Umbilical cord (tissue), 2 donors: ENCODE measurements around the gene ARHGAP42. TPM values are rescaled to one million over a fixed set of nuclear protein-coding genes. Genes with fewer than 3 reads are reported as not detected.

Experiments
- DNase-seq: peaks from one replicate; pipeline ENCODE4 v3.0.0-alpha.2; 2015; ENCODE audit warnings: low spot score
- total RNA-seq: library from RNA; depleted of rRNA; stranded (reverse); fragments of >200 nt; gene quantifications from one replicate; pipeline ENCODE4 v1.2.3, GENCODE V29; 2014; ENCODE audit warnings: low replicate concordance; ENCODE audit not compliant: insufficient read depth

Gene ARHGAP42
- total RNA-seq, 1 donor from 2014 or later: 18.5 TPM

DNA sequence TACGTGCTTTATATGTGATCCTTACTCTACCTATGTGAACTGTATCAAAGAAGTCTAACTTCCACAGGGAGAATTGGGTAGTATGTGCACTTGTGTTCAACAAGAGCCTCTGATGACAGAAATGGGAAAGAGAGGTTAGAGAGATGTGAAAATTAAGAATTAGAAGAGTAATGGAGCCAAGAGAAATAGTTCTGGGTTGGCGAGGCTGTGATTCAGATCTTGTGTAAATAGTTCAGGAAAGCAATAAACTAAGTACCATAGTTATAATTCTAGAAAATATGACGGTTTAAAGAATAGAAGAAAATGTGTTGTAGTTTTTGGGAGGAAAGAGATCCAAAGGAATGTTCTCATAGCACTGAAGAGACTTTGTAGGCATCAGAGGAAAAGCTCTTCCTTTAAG is 112.4 kb downstream of the ARHGAP42 start:
- DNase-seq: no peak

DNA sequence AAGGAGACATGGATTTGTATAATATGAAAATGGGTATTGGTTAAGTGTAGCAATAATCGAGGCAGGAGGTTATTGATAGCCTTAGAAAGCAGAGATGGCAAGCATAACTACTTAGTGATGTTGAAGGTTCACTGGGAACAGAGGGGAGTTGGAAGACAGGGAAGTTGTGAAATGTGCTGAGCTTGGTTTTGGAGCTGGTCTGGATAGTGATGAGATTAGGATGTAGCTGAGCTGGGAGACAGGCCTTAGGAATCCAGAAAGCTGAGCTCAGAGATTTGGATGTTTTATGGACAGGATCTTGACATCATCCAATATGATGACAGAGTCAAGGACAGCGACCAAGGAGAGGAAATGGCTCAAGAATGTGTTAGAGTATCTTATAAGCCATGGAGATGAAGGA is 113.1 kb downstream of the ARHGAP42 start:
- peak; percentile 27 for DNase-seq

DNA sequence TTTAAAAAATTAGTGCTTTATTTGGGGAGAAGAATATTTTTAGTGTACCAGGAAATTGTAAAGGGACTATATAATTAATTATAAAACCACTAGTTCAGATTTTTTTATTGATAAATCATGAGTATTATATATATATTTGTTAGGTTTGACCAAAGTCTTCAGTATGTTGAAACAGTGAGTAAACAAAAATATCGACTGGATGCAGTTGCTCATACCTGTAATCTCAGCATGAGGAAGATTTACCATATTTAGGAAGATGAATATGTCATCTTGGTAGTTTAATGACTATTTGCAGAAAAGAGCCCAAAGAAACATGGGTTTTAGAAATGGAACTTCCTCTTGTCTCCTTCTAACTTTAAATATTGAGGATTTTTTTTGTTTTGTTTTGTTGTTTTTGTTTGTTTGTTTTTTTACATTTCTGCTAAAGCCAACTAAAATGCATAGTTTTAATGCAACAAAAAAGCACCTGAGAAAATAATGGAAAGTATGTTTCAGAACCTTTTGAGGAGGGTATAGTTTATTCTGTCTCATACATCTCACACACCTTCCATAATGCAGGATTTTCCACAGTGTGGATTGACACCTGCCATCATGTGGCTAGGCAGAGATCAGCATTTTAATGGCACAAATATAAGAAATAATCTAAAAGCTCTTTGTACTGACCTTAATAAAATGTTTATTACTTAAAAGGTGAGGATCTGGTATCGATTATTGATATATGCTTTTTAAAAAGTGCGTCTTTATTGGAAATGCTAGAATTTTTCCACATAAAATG is 114.3 kb downstream of the ARHGAP42 start:
- DNase-seq: no peak

DNA sequence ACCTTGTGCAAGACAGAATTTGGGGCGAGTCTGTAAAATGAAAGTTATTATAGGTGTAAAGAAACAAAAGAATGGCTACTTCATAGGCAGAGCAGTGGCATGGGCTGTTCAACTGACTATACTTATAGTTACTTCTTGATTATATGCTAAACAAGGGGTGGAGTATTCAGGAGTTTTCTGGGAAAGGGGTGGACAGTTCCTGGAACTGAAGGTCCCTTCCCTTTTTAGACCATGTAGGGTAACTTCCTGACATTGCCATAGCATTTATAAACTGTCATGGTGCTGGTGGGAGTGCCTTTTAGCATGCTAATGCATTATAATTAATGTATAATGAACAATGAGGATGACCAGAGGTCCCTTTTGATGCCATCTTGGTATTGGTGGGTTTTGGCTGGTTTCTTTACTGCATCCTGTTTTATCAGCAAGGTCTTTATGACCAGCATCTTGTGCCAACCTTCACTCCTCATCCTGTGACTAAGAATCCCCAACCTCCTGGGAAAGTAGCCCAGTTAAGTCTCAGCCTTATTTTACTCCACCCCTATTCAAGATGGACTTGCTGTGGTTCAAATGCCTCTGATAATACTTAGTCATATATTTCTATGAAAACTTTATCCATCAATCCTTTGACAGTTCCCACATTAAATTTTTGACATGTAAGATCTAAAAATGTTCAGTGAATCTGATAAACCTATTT is 118.6 kb downstream of the ARHGAP42 start:
- DNase-seq: no peak

DNA sequence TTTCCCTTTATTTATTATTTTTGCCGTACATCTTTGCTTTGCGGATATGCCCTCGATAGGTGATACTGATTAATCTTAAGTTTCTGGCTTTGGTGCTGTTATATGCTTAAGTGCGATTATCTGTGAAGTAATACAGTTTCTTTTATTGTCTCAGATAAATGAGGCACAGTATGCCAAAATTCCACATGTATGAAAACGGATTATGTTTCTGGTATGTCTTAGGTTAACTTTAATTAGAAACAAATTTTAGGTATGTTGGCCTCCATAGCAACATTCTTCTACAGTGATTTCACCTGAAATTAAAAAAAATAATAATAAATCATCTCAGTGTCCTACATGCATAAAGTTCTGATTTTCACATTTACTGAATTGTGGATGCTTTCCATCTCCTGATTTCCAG is 119.2 kb downstream of the ARHGAP42 start:
- DNase-seq: no peak

DNA sequence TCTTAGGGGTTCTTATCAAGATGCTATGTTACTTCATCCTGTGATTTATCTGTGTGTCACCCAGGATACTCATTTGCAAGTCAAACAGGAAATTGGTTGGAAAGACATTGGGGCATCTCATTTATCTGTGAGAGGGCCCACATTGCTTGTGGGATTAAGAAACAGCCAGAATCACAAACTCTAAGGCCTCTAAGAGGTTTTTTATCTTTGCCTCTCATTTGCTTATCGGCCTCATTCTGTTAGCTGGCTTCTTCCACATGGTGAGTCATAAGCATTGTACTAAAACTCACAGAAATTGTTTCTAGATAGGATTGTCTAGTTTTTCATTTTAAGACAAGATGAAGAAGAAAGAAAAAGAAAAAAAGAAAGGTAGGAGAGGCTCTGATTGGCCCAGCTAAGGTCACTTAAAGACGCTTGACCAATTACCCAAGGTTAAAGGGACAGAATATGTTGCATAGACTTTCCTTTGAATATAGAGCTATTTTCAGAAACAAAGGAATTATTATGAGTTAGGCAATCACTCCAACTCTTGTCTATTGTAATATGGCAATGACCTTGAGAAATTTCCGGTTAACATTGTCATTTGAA is 121.9 kb downstream of the ARHGAP42 start:
- DNase-seq: peak; percentile 65

DNA sequence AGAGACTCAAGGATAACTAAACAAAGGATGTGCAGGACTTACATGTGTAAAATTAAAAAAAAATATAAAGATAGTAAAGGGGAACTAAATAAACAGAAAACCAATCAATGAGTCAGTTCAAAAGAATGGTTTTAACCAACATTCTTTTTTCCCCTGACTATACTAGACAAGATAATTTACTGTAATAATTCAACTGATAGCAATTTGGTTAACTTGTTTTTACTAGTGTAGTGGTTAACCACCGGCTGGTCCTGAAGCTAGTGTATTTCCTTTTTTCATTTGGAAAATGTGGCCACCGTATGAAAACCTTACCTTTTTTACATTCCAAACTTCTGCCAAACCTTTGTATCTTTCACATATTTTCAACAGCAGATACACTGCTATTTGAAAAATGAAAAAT is 123.1 kb downstream of the ARHGAP42 start:
- no peak for DNase-seq

DNA sequence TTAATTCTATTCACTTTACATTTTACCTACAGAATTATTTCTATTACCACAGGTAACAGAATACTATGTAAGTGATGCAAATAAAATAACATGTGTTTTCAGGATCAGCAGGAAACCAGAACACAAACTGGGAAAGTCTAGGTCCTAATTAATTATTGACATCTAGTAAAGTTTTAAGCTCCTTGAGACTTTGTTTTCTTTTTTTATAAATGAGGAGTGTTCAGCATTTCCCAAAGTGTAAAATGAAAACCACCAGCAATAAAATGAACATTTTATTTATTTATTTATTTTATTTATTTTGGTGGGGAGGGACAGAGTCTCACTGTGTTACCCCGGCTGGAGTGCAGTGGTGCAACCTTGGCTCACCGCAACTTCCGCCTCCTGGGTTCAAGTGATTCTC is 123.6 kb downstream of the ARHGAP42 start:
- no peak for DNase-seq

DNA sequence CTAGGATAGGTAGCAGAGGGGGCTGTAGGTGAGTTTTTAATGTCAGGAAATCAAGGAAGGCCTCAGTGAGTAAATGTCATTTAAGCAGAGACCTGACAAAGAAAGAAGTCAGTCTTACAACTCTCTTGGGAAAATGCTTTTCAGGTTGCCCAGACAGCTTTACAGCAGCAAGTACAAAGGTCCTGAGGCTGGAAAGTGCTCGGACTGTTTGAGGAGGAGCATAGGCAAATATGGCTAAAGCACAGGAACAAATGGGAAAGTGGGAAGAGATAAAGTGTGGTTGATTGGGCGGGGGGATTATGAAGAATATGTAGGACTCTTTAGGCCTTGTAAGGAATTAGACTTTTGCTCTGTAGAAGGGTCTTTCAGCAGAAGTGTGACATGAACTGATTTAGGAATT is 125.4 kb downstream of the ARHGAP42 start:
- no peak for DNase-seq

DNA sequence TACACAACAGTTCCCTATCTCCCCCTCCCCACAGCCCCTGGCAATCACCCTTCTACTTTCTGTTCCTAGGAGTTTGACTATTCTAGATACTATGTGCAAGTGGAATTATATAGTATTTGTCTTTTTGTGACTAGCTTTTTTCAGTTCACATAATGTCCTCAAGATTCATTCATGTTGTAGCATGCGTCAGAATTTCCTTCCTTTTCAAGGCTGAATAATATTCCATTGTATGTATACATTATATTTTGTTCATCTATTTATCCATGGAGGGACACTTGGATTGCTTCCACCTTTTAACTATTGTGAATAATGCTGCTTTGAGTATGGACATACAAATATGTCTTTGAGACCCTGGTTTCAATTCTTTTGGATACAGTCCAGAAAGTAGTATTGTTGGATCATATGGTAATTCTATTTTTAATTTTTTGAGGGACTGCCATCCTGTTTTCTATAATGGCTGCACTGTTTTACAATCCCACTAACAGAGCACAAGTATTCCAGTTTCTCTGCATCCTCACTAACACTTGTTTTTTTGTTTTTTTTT is 128.8 kb downstream of the ARHGAP42 start:
- no peak for DNase-seq

DNA sequence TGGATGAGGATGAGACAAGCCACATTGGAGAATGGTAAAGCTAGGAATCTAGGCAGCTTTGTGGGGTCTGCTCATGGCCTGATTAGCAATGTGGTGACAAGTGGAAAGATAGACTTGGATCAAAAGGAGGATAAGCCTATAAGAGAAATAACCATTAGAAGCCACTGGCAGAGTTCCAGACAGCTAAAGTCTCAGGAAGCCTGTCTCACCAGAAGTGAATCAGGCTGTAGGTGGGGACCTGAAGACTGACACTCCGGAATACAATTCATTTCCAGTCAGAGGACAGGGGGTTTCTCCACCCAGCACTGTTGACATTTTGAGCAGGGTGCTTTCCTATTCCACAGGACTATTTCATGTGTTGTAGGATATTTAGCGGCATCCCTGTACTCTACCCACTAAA is 129.7 kb downstream of the ARHGAP42 start:
- peak; percentile 40 for DNase-seq

DNA sequence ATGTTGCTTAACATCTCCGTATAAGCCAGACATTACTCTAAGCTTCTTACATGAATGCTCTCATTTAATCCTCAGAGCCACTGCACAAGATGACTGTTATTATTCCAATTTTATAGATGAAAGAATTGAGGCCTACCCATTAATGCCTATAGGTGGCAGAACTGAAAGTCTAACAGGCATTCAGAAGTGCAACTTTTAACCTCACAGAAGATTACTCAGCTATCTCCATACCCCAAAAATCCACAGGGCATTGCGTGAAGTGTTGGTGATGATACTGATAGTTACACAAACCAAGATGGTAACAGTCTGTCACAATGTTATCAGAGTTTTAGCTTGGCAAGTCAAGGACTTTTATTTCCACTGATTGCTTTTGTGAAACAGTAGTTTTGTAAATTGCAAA is 130.5 kb downstream of the ARHGAP42 start:
- no peak for DNase-seq

DNA sequence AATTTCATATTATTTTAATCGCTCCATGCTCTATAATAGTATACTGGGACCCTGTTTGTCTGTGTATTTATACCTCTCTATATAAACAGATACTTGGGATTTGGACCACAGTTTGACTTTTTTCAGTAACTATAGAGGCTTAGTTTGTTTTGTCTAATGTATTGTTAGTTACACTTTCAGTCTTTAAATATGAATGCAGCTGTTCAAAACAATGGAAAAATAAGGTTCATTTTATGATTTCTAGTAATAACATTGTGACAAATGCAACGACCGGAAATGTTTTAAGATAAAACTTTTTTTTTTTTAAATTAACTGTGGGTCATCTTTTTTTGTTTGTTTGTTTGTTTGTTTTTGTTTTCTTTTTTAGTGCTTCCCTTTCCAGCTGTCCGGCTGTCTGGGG is 133.5 kb downstream of the ARHGAP42 start:
- DNase-seq: no peak

DNA sequence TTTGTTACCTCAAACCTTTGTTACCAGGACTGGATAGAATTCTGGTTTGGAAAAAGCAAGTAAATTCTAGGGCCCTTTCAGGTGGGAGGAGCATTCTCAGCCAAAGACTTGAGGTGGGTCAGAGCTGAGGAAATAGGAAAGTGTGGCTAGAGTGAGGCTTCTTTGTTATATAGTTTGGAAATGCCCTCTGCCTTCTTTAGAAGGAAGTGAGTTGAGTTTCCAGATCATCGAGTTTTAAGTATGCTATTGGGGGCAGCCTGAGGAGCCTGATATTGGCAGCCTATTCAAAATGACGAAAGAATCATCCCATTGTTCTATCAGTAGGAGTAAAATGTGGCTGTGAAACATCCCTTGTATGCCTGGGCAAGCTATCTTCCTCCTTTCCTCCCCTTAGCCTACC is 134.1 kb downstream of the ARHGAP42 start:
- DNase-seq: no peak

DNA sequence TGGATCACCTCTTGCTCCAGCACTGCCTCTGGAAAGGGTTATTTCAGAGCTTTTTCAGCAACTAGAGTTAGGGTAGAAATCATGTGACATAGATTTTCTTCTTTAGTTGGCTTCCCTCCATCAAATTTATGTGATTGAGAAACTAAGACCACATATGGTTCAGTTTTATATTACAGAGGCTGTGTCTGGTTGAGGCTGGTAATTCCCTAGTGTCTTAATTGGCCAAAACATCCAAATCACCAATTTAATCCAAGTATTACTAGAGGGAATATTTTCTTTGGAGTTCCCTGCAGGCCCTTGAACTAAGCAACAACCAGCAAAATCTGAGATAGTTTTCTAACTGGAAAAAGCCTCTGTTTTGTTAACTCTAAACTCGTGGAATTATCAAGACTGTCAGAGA is 136.3 kb downstream of the ARHGAP42 start:
- DNase-seq: peak; percentile 50

DNA sequence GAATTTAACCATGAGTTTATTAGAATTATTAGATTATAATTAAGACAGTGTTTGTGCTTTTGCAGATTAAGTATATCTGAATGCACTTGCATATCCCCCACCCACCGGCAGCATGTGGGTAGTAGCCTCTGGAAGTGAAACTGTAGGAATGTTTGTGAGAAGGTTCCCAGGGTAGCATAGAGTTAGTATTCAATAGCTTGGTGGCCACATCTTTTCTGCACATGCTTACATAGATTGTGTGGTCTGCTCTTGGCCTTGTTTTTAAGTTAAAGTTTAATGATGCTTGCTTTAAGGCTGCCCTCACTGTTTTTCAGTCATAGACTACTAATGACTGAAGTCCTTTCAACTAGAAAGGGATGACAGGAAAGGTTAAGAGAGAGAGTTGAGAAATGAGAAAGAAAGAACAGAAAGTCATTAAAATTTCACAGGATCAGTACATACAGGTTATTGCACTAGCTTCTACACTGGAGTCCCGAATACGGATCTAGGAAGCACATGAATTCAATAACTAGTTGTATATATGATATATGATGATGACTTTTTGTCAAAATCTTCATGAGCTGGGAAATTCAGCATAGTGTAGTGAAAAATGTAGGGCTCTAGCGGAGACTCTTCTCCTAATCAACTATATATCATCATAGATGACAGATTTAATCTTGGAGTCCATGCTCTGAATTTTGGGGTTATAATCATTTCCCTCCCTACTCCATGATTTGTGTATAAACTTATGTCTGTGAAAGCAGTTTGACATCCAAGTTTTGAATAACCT is 137.1 kb downstream of the ARHGAP42 start:
- no peak for DNase-seq

DNA sequence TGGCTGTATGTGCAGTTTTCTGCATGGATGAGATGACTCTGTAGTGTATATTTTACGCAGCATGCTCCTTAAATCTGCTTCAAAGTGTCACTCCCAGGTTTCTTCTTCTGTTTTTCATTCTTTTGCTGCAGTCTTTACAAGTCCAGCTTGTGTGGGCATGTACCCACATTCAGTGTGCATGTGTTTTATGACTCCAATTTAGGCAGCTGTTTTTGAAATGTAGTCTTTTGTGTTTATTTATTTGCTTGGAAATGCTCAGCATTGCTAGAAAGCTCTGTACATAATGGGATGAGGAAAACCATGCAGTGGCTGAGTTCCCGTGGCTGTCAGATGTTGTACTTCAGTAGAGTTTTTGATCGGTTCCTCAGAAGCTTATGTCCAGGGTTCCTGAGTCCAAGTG is 138.5 kb downstream of the ARHGAP42 start:
- peak; percentile 28 for DNase-seq

DNA sequence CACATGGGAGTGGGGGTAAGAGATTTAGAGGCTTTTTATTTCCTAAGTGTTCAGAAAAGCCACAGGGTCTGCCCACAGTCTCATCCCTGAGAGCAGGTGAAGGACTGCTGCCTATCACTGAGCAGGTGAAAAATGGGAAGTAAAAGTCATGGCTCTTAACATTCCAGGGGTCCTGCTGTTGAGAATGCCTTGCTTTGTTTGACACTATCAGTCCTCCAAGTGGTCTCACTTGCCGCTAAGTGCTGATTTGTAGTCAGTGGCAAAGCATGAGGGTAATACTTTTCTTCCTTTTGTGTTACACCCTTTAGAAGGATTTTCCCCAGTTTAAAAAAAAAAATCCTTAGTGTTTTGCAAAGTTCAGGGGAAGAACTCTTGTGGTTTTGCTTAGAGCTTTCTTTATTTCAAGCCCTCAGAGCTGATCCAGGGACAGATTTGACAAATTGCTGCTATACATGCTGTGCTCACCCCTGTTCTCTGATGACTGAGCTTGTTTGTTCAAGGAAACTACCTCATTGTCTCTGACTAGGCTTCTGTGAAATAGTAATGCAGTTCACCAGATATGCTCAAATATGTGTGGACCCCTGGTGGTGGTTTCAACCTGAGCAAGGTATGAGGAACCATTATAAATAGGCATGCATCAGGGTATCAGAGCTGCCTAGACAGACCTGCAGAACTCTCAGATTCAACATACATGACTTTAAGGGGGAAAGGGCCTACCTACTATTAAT is 141.0 kb downstream of the ARHGAP42 start:
- DNase-seq: peak; percentile 35

DNA sequence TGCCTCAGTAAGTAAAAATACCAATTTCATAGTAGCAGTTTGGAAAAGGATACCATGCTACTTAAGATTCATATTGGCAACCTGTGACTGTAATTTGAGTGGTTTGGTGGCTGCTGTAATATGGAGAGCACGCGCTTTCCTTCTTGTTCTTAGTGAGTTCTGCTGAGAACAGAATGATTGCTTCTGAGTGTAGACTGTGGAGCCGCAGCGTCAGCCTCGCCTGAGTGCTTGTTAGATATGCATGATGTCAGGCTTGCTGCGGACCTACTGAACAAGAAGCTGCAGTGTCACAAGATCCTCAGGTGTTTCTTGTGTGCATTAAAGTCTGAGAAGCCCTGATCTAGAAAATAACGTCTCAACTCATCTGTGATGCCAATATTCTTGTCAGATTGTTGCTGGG is 143.2 kb downstream of the ARHGAP42 start:
- DNase-seq: no peak

DNA sequence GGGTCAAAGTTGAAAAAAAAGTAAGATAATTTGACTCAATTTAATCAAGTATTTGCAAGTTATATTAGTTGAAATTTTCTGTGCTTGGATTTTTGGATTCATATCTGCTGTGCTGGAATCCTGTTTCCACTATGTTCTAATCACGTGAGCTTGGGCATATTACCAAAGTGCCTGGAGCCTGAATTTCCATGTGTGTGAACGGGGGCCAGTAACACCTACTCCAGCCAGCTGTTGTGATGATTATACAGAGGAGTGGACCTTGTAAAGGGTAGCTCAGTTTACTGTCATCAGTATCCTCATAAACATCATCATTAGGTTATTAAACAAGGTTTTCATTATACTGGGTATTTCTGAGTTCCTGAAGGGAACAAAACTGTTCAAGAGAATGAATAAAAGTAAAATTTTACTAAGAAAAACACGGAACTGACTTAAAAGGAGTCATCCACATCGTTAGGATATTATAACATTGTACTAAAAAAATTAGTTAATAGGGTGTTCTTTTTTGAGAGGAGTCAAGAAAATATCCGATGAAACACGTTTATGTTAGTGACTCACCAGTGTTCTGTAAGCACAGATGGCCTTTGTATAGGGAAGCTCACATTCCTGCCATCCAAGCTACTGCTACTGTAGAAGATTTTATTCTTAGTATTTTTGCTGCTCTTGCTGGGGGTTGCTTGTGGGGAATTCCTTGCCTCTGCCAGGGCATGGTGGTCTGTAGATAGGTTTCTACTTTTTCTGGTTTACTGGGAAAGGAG is 144.1 kb downstream of the ARHGAP42 start:
- DNase-seq: peak; percentile 50
